Fibroblast of villous mesenchyme (primary cell): ENCODE data around the gene RBMS3. TPM values are rescaled to one million over a fixed set of nuclear protein-coding genes. Genes with fewer than 3 reads are reported as not detected.

Experiments used
- DNase-seq: peaks from one replicate; pipeline ENCODE4 v3.0.0-alpha.2; 2010; ENCODE audit warnings: low read depth
- H3K4me3 ChIP-seq: 2 replicates; pipeline ENCODE4 v1.5.1; 2011; ENCODE audit warnings: low read depth, mild to moderate bottlenecking, low read length
- total RNA-seq: library from RNA; depleted of rRNA; stranded (reverse); fragments of >200 nt; gene quantifications from 2 replicates; pipeline ENCODE4 v1.2.3, GENCODE V29; 2012
- TF ChIP-seq, protein P1 (sequence below): IDR thresholded peaks from 2 replicates; pipeline ENCODE4 v1.5.1; 2012; ENCODE audit warnings: low read depth, mild to moderate bottlenecking, low read length; ENCODE audit not compliant: insufficient read depth

The RBMS3 gene
- total RNA-seq, 1 donor, result 85.9 TPM

DNA sequence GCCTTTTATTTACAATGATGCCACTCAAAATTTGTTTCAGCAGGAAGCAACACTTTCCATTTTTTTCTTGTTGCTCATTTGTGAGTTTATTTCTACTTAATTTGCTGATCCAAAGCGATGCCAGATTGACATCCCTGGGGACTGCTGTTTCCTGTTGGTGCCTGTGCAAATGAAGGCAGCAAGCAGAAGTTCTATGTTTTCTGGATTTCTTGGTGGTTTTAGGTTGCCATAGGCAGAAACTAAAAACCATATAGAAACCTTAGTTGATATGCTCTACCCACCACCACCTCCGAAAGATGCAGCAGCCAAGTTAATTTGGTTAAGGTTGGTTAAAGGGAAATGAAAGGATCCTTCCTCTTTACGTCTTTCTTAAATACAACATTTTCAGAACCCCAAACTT, 356.2 kb downstream of the RBMS3 start:
- TF ChIP-seq, protein P1, sequence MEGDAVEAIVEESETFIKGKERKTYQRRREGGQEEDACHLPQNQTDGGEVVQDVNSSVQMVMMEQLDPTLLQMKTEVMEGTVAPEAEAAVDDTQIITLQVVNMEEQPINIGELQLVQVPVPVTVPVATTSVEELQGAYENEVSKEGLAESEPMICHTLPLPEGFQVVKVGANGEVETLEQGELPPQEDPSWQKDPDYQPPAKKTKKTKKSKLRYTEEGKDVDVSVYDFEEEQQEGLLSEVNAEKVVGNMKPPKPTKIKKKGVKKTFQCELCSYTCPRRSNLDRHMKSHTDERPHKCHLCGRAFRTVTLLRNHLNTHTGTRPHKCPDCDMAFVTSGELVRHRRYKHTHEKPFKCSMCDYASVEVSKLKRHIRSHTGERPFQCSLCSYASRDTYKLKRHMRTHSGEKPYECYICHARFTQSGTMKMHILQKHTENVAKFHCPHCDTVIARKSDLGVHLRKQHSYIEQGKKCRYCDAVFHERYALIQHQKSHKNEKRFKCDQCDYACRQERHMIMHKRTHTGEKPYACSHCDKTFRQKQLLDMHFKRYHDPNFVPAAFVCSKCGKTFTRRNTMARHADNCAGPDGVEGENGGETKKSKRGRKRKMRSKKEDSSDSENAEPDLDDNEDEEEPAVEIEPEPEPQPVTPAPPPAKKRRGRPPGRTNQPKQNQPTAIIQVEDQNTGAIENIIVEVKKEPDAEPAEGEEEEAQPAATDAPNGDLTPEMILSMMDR, result no peak
- H3K4me3 ChIP-seq, result no peak overlapping the region
- no peak for DNase-seq

DNA sequence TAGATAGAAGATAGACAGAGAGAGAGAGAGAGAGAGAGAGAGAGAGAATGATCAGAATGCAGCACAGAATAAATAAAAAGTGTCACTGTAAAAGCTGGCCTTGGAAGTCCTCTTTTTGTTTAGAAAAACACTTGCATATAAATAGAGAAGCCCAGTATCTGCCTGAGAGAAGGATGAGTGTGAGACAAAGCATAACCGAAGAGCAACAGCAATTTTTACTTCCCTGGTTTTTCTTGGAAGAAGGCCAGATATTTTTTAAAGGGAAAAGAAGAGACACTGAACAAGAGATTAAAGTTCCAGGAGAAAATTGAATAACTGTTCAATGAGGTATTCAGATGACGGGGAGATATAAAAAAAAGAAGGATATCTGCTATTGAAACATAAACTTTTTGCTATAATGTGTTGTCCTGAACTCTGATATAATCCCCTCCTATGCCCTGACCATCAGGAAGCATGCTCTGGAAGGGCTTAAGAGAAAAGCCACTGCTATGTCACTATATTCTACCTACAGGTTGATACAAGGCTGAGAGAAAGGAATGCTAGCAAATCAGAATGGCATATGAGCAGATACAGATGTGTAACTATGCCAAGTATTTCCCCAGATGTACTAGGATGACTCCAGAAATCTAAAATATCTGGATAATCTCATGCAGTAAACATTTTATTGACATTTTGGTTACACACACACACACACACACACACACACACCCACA, 358.9 kb downstream of the RBMS3 start:
- no peak overlapping the region for H3K4me3 ChIP-seq
- TF ChIP-seq, protein P1, result no peak
- DNase-seq, result peak; percentile 30

DNA sequence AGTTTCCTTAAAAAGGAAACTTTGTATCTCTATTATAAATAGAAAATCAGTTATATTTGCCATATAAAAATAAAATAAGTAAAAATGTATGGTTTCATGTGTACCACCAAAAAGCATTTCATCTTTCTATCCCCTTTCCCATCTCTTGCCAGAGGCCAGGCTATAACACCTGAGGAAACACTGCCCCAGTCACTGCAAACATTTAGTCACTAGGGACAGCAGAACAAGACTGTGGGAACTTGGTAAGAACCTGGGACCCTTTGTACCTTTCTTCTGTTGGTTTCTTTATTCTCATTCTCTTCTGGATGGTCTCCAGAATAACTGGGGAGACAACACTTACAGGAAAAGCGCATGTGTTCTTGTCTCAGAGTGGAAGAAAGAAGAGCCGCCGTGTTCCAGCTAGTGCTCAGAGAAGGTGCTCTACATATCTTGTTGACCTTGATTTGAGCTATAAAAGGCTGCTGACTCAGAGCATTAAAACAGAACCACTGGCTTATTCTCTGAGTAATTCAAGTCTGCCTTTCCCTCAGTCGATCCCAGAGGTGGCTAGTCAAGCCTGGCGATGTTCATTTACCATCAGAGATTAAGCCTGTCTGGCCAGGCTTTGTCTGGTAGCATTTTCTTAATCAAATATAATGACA, 361.6 kb downstream of the RBMS3 start:
- DNase-seq, result peak; percentile 81
- TF ChIP-seq, protein P1, result no peak
- H3K4me3 ChIP-seq, result no peak overlapping the region

DNA sequence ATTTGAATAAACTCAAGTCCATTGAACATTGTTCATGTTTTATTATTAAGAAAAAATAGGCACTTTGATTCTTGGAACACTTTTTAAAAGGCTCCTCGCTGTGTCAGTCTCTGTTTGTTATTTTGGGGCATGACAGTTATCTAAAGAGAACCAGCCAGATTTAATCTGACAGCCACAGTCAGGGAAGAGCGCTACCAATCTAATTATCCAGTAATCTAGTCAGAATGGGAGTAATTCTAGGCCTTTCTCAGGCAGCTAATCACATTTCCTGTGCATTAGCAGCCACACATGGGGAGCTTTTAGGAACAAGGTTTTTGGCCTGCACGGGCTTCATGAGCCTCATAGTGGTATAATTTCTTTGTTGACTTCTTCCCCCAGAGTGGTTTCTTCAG, 362.2 kb downstream of the RBMS3 start:
- H3K4me3 ChIP-seq, result no peak overlapping the region
- TF ChIP-seq, protein P1, result no peak
- no peak for DNase-seq

DNA sequence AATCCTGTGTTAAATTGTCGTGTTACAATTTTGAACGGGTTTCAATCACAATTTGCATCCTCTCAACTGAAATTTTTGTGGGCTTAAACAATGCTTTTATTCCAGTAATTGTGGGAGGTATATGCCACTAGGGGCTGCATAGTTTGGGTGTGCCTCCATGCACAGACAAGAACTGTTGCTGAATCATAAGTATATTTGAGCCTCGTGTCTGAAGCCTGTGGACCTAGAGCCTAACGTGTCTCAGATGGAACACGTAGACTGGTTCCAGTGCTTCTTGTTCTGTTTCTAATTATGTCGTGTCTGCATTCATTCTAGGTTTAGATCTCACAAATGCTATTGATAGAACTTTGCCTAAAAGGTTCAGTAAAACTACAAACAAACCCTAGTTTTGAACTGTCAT, 363.4 kb downstream of the RBMS3 start:
- no peak for DNase-seq
- TF ChIP-seq, protein P1, result no peak
- H3K4me3 ChIP-seq, result no peak overlapping the region

DNA sequence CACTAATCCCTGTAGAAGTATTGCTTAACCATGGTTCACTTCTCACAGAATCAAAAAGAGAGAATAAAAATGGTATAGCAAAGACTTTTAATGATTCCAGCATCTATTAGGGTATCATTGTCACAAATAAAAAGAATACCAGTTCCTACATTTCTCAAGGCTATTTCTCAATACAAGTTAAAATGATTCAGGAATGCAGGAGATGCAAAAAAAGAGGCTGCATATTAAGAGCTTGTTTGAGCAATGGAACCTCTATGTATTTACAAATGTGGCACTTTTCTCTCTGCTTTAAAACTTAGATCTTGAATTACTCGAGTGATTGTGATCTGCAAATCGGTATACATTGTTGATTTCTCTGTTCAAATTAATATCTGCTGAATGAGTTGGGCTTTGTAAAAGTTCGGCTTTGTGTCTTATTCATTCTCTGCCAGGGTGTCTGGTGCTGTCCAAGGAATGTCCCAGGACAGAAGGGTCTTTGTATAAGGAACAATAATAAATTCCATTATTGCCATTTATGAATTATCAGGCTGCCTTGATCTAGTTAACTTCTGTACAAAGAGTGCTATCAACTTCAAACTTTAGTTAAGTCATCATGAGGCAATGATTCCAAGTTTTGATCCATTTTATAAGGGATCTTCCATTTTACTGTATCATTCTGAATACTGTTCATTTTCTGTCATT, 364.2 kb downstream of the RBMS3 start:
- no peak overlapping the region for H3K4me3 ChIP-seq
- no peak for DNase-seq
- TF ChIP-seq, protein P1, result no peak
